Activated CD4-positive, alpha-beta T cell treated with anti-CD3 and anti-CD28 coated beads for 36 hours (primary cell): ENCODE data around the gene B4GALT5. TPM values are rescaled to one million over a fixed set of nuclear protein-coding genes. Genes with fewer than 3 reads are reported as not detected.

Source experiments
- ATAC-seq: fragments of 200-7000 bp; cut with Tn5 transposase; one replicate; pipeline ENCODE4 v1.10.0; 2021; ENCODE audit warnings: mild to moderate bottlenecking, moderate library complexity
- CTCF ChIA-PET: fragments of 350-600 bp; sonication (Branson Sonifier 250); formaldehyde crosslinking; loops from one replicate; lab custom pipeline; 2021; ENCODE audit warnings: antibody characterized with exemption; lab: Charles Lee
- POLR2A ChIA-PET: fragments of 350-600 bp; sonication (Branson Sonifier 250); formaldehyde crosslinking; loops from one replicate; lab custom pipeline; 2021; ENCODE audit warnings: antibody characterized with exemption, inconsistent platforms; lab: Charles Lee
- DNase-seq: peaks from one replicate; pipeline ENCODE4 v3.0.0-alpha.2; 2020
- H3K27ac Mint-ChIP-seq: one replicate; pipeline ENCODE4 v1.8.0; 2021; ENCODE audit warnings: mixed read lengths
- H3K27me3 Mint-ChIP-seq: one replicate; pipeline ENCODE4 v1.8.0; 2021; ENCODE audit warnings: mixed read lengths
- H3K36me3 Mint-ChIP-seq: one replicate; pipeline ENCODE4 v1.8.0; 2021; ENCODE audit warnings: low read depth, mixed read lengths
- H3K4me1 Mint-ChIP-seq: one replicate; pipeline ENCODE4 v1.8.0; 2021; ENCODE audit warnings: mixed read lengths
- H3K4me3 Mint-ChIP-seq: one replicate; pipeline ENCODE4 v1.8.0; 2021; ENCODE audit warnings: mild to moderate bottlenecking, moderate library complexity, mixed read lengths
- H3K9me3 Mint-ChIP-seq: one replicate; pipeline ENCODE4 v1.8.0; 2021; ENCODE audit warnings: low read depth, mixed read lengths
- intact Hi-C, 2 experiments: fragments of 100-400 bp; cut with DNase I in 1 of 2; cut with micrococcal nuclease in 1 of 2; formaldehyde crosslinking; loops; one replicate each; pipeline versions ENCODE4 v1.14.2 to v1.15.1; 2022 to 2024; cut with DNase I, micrococcal nuclease
- total RNA-seq, 2 experiments: library from RNA; stranded (reverse); gene quantifications; one replicate each; pipeline ENCODE4 v1.2.3, GENCODE V29; 2021

Gene B4GALT5
- total RNA-seq, 2 experiments from 2014 or later, result 18.6 to 19.6 TPM

DNA sequence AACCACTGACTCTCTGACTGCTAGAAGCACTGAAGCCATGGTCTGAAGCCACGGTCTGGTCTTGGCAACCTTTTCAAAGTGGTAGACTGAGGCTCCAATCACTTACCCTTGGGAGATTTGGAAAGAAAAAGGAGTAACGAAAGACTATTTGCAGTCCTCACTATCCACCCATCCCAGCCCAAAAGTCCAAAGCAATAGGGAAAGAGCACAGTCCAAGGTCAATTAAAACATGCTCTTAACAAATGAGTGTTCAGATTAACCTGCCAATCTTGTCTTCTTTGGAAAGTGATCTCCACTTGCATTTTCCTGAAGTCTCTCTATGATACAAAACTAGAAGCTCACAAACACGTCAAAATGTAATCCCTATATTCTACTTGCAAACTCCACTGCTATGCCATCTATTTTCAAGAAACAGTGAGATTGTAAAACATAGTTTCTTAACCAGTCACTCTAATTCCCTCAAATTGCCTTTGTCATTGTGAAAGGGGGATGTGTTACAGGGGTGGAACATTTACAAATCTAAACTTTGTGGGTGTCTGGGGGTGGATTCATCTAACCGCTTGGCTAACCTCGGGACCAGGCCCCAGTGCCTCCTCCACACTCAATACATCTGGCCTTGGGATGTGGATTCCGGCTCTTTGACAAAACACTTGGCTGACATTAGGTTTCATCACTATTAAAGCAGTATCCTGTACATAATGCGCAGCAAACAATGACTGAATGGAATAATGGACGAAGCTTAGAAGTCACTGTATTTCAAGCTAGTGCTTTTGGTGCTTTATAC lies 56.4 kb downstream of the B4GALT5 start:
- peak; percentile 12 for ATAC-seq
- intact Hi-C loops, result no loop called here
- no peak overlapping the region for H3K27ac Mint-ChIP-seq
- no peaks in the 10 kb centered on the region for H3K27me3 Mint-ChIP-seq
- DNase-seq, result no peak
- ChIA-PET CTCF (interaction anchor here (1.6 to 3.1 kb wide), 2 partner anchors 116 to 118 kb away, joined by 5 to 7 read pairs; no protein-coding TSS in a partner anchor), POLR2A (no interaction called here)
- H3K4me3 Mint-ChIP-seq, result no peak overlapping the region
- H3K36me3 Mint-ChIP-seq, result peaks cover 30% of the 10 kb centered on the region
- peaks cover 14% of the 10 kb centered on the region for H3K4me1 Mint-ChIP-seq
- no peaks in the 10 kb centered on the region for H3K9me3 Mint-ChIP-seq

DNA sequence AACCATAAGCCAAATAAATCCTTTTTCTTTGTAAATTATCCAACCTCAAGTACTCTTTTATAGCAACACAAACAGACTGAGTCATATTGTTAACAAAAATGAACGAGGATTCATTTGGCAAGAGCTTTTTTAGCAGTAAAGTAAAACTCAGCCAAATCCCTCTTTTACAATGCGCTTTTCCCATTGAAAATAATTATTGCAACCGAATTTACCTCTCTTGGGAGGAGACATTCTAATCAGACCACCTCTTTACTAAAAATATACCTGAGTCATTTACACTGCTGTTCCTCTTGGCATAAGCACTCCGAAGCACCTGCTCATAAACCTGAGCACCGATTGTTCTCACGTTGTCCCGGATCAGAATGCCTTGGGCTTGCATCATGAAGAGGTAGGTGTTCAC lies 57.4 kb downstream of the B4GALT5 start:
- Mint-ChIP-seq H3K4me3 (no peak overlapping the region), H3K27me3 (no peaks in the 10 kb centered on the region), H3K9me3 (no peaks in the 10 kb centered on the region), H3K36me3 (peaks cover 30% of the 10 kb centered on the region), H3K27ac (no peak overlapping the region), H3K4me1 (peaks cover 9% of the 10 kb centered on the region)
- DNase-seq (no peak), ATAC-seq (no peak)
- intact Hi-C loops, result no loop called here
- ChIA-PET POLR2A (no interaction called here), CTCF (interaction anchor here (3.1 kb wide), 1 partner anchor 115 kb away, joined by 7 read pairs; no protein-coding TSS in a partner anchor)

DNA sequence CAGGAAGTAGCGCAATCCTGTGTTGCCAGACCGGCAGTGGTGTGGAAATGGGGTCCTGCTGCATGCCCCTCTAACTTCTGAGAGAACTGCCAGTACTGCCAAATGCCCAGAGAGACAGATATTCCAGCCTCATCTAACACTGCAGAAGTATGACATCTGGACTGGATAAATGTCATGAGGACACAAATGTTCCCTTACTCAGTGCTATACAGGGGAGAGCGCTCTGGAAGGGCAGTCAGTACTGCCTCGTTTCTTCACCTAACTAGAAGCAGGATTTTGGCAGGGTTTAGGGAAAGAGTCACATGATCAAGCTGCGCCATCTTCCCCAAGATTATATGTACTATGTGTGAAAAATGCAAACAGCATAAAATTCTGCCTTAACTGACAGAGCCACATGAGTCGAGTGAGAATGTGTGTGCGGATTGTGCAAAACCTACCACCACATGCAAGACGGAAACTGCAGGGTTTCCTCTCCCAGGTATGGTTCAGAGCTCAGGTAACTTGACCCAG lies 59.7 kb downstream of the B4GALT5 start:
- intact Hi-C loops, result no loop called here
- Mint-ChIP-seq H3K36me3 (peaks cover 33% of the 10 kb centered on the region), H3K27me3 (no peaks in the 10 kb centered on the region), H3K4me1 (peaks cover 9% of the 10 kb centered on the region), H3K4me3 (no peak overlapping the region), H3K9me3 (no peaks in the 10 kb centered on the region), H3K27ac (no peak overlapping the region)
- POLR2A ChIA-PET, result no interaction called here
- DNase-seq (no peak), ATAC-seq (no peak)
- CTCF ChIA-PET, result interaction anchor here (0.6 kb wide), 1 partner anchor 30 kb away, joined by 3 read pairs; no protein-coding TSS in a partner anchor

- CTCF ChIA-PET, result interaction anchor here (0.6 to 0.7 kb wide), 3 partner anchors 20 to 196 kb away, joined by 3 to 4 read pairs (median 3); no protein-coding TSS in a partner anchor
- Mint-ChIP-seq H3K4me3 (no peak overlapping the region), H3K27me3 (no peaks in the 10 kb centered on the region), H3K27ac (no peak overlapping the region), H3K36me3 (peaks cover 30% of the 10 kb centered on the region), H3K9me3 (no peaks in the 10 kb centered on the region), H3K4me1 (no peaks in the 10 kb centered on the region)
- ATAC-seq (no peak), DNase-seq (no peak)
- POLR2A ChIA-PET, result no interaction called here
- intact Hi-C loops, result no loop called here
These were observed 64.0 kb downstream of the B4GALT5 start for GRCh38 chr20:49649672-49650071.

GRCh38 chr20:49647550-49647949 lies 66.1 kb downstream of the B4GALT5 start:
- ATAC-seq, result no peak
- Mint-ChIP-seq H3K4me1 (no peaks in the 10 kb centered on the region), H3K27ac (no peak overlapping the region), H3K36me3 (peaks cover 29% of the 10 kb centered on the region), H3K4me3 (no peak overlapping the region), H3K9me3 (no peaks in the 10 kb centered on the region), H3K27me3 (no peaks in the 10 kb centered on the region)
- DNase-seq, result no peak
- CTCF ChIA-PET, result interaction anchor here (1.0 kb wide), 1 partner anchor 14 kb away, joined by 3 read pairs; no protein-coding TSS in a partner anchor
- POLR2A ChIA-PET, result no interaction called here
- intact Hi-C loops, result no loop called here

- Mint-ChIP-seq H3K36me3 (peaks cover 39% of the 10 kb centered on the region), H3K27ac (no peak overlapping the region), H3K4me3 (no peak overlapping the region), H3K4me1 (no peaks in the 10 kb centered on the region), H3K9me3 (no peaks in the 10 kb centered on the region), H3K27me3 (no peaks in the 10 kb centered on the region)
- POLR2A ChIA-PET, result no interaction called here
- CTCF ChIA-PET, result interaction anchor here (1.0 kb wide), 2 partner anchors 16 to 34 kb away, joined by 3 to 4 read pairs; no protein-coding TSS in a partner anchor
- intact Hi-C loops, result no loop called here
- DNase-seq, result no peak
- no peak for ATAC-seq
These were observed 67.2 kb downstream of the B4GALT5 start for GRCh38 chr20:49646528-49646927.

GRCh38 chr20:49646126-49646525 lies 67.6 kb downstream of the B4GALT5 start:
- POLR2A ChIA-PET, result no interaction called here
- Mint-ChIP-seq H3K4me1 (no peaks in the 10 kb centered on the region), H3K27ac (no peak overlapping the region), H3K27me3 (no peaks in the 10 kb centered on the region), H3K36me3 (peaks cover 43% of the 10 kb centered on the region), H3K4me3 (no peak overlapping the region), H3K9me3 (no peaks in the 10 kb centered on the region)
- intact Hi-C loops, result no loop called here
- CTCF ChIA-PET, result interaction anchor here (1.0 kb wide), 2 partner anchors 16 to 34 kb away, joined by 3 to 4 read pairs; no protein-coding TSS in a partner anchor
- DNase-seq, result no peak
- no peak for ATAC-seq

DNA sequence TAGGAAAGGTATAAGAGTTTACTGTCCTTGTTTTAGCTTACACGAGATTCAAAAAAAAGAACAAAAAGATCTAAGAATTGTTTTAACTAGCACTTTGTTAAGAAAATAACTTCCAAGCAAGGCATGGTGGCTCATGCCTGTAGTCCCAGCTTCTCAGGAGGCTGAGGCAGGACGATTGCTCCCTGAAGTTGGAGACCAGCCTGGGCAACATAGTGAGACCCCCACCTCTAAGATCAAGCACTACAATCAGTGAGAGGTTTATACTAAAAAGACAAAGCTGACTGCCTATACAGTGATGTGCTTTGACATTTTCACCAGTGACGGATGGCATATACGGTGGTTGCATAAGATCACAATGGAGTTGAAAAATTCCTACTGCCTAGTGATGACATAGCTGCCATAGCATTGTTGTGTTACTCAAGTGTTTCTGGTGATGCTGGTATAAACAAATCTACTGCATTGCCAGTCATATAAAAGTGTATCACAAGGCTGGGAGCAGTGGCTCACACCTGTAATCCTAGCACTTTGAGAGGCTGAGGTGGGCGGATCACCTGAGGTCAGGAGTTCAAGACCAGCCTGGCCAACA lies 68.6 kb downstream of the B4GALT5 start:
- CTCF ChIA-PET, result interaction anchor here (1.0 kb wide), 1 partner anchor 104 kb away, joined by 3 read pairs; no protein-coding TSS in a partner anchor
- ATAC-seq, result no peak
- no peaks in the 10 kb centered on the region for H3K9me3 Mint-ChIP-seq
- no peaks in the 10 kb centered on the region for H3K4me1 Mint-ChIP-seq
- intact Hi-C loops, result no loop called here
- no peak overlapping the region for H3K4me3 Mint-ChIP-seq
- no peak for DNase-seq
- H3K36me3 Mint-ChIP-seq, result peaks cover 50% of the 10 kb centered on the region
- H3K27ac Mint-ChIP-seq, result no peak overlapping the region
- POLR2A ChIA-PET, result no interaction called here
- no peaks in the 10 kb centered on the region for H3K27me3 Mint-ChIP-seq

DNA sequence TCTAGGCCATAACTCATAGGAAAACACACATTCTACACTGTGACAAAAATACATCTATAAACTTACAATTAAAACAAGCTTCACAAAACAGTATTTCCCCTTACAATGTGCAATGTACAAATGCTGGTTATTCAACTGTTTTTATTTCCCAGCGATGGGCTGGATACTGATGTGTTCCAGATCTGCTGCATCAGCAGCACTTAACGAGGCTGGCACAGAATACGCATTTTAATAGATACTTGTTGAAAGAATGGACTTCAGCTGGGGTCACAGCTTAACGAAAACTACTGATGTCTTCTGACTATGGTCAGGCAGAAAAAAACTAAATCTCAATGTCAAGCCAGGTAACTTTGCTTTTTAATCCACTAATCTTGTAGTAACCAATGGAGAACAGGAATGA lies 70.9 kb downstream of the B4GALT5 start:
- Mint-ChIP-seq H3K27me3 (no peaks in the 10 kb centered on the region), H3K4me1 (no peaks in the 10 kb centered on the region), H3K4me3 (no peak overlapping the region), H3K27ac (no peak overlapping the region), H3K9me3 (no peaks in the 10 kb centered on the region), H3K36me3 (peaks cover 47% of the 10 kb centered on the region)
- POLR2A ChIA-PET, result no interaction called here
- no peak for DNase-seq
- CTCF ChIA-PET, result interaction anchor here (0.7 kb wide), 1 partner anchor 526 kb away, joined by 3 read pairs; no protein-coding TSS in a partner anchor
- intact Hi-C loops, result no loop called here
- no peak for ATAC-seq

- CTCF ChIA-PET, result interaction anchor here (0.7 kb wide), 1 partner anchor 527 kb away, joined by 3 read pairs; no protein-coding TSS in a partner anchor
- no peak overlapping the region for H3K27ac Mint-ChIP-seq
- POLR2A ChIA-PET, result no interaction called here
- no peaks in the 10 kb centered on the region for H3K9me3 Mint-ChIP-seq
- ATAC-seq (no peak), DNase-seq (no peak)
- no peaks in the 10 kb centered on the region for H3K4me1 Mint-ChIP-seq
- intact Hi-C loops, result no loop called here
- H3K27me3 Mint-ChIP-seq, result no peaks in the 10 kb centered on the region
- peaks cover 51% of the 10 kb centered on the region for H3K36me3 Mint-ChIP-seq
- no peak overlapping the region for H3K4me3 Mint-ChIP-seq
These were observed 71.7 kb downstream of the B4GALT5 start for GRCh38 chr20:49641683-49642656.
